Calu3 (cell line): ENCODE measurements around the gene RASSF9. TPM values are rescaled to one million over a fixed set of nuclear protein-coding genes. Genes with fewer than 3 reads are reported as not detected.

Experiments
- BruUV-seq: library from RNA; stranded (reverse); fragments of 400-500 nt; replicated peaks from 2 replicates; lab custom pipeline; 2021; lab: Mats Ljungman, UMichigan
- CTCF ChIA-PET: fragments of 300-600 bp; sonication (Branson Sonifier 250); formaldehyde crosslinking; loops from one replicate; lab custom pipeline; 2022; ENCODE audit warnings: antibody characterized with exemption; lab: Charles Lee
- DNase-seq: peaks from one replicate; pipeline ENCODE4 v3.0.0; 2022
- H3K27ac Mint-ChIP-seq: one replicate; pipeline ENCODE4 v1.8.0; 2022; ENCODE audit warnings: mixed read lengths; ENCODE audit not compliant: unreplicated experiment
- H3K27me3 Mint-ChIP-seq: one replicate; pipeline ENCODE4 v1.8.0; 2022; ENCODE audit warnings: mixed read lengths; ENCODE audit not compliant: unreplicated experiment
- H3K36me3 Mint-ChIP-seq: one replicate; pipeline ENCODE4 v1.8.0; 2022; ENCODE audit warnings: mild to moderate bottlenecking, moderate library complexity, mixed read lengths; ENCODE audit not compliant: insufficient read depth, unreplicated experiment
- H3K4me1 Mint-ChIP-seq: one replicate; pipeline ENCODE4 v1.8.0; 2022; ENCODE audit warnings: mild to moderate bottlenecking, low read depth, mixed read lengths; ENCODE audit not compliant: unreplicated experiment
- H3K4me3 Mint-ChIP-seq: one replicate; pipeline ENCODE4 v1.8.0; 2022; ENCODE audit warnings: mild to moderate bottlenecking, low read depth, moderate library complexity, mixed read lengths; ENCODE audit not compliant: unreplicated experiment
- H3K9me3 Mint-ChIP-seq: one replicate; pipeline ENCODE4 v1.8.0; 2022; ENCODE audit warnings: low read depth, mixed read lengths; ENCODE audit not compliant: unreplicated experiment
- CTCF ChIP-seq: fragments of 200-600 bp; IDR thresholded peaks from one replicate; pipeline ENCODE4 v1.8.0; 2022; ENCODE audit warnings: antibody characterized with exemption; ENCODE audit not compliant: unreplicated experiment
- intact Hi-C: fragments of 100-400 bp; cut with micrococcal nuclease; formaldehyde crosslinking; loops from one replicate; pipeline ENCODE4 v1.10.0; 2022; ENCODE audit not compliant: unreplicated experiment
- total RNA-seq: library from RNA; stranded (reverse); gene quantifications from 2 replicates; pipeline ENCODE4 v1.2.3, GENCODE V29; 2022

The RASSF9 gene
- total RNA-seq, 1 experiment from 2014 or later, result 3.3 TPM

- peaks cover 22% of the 10 kb centered on the region for H3K36me3 Mint-ChIP-seq
- no peaks in the 10 kb centered on the region for H3K27me3 Mint-ChIP-seq
- CTCF ChIA-PET, result no interaction called here
- no peak overlapping the region for H3K27ac Mint-ChIP-seq
- H3K4me3 Mint-ChIP-seq, result peak overlapping the region; percentile 34
- TF ChIP-seq CTCF, result no peak
- intact Hi-C loops, result no loop called here
- H3K9me3 Mint-ChIP-seq, result no peaks in the 10 kb centered on the region
- no TSS peak for BruUV-seq
- H3K4me1 Mint-ChIP-seq, result peaks cover 30% of the 10 kb centered on the region
- no peak for DNase-seq
Measured at GRCh38 chr12:85834378-85834777, 1.8 kb downstream of the RASSF9 start.

- intact Hi-C loops, result no loop called here
Measured at GRCh38 chr12:85833579-85833978, 2.6 kb downstream of the RASSF9 start.

GRCh38 chr12:85831327-85831990 is 4.8 kb downstream of the RASSF9 start:
- intact Hi-C loops, result no loop called here
- peaks cover 37% of the 10 kb centered on the region for H3K4me1 Mint-ChIP-seq
- H3K36me3 Mint-ChIP-seq, result peaks cover 15% of the 10 kb centered on the region
- no peak for DNase-seq
- CTCF ChIA-PET, result no interaction called here
- no peak overlapping the region for H3K27ac Mint-ChIP-seq
- no TSS peak for BruUV-seq
- no peak for TF ChIP-seq CTCF
- no peak overlapping the region for H3K4me3 Mint-ChIP-seq
- H3K27me3 Mint-ChIP-seq, result no peaks in the 10 kb centered on the region
- no peaks in the 10 kb centered on the region for H3K9me3 Mint-ChIP-seq

More at GRCh38 chr12:85833579-85833978, 2.6 kb downstream of the RASSF9 start:
- no peak for TF ChIP-seq CTCF
- BruUV-seq, result no TSS peak
- no peak for DNase-seq
- Mint-ChIP-seq H3K4me3 (no peak overlapping the region), H3K36me3 (peaks cover 22% of the 10 kb centered on the region), H3K9me3 (no peaks in the 10 kb centered on the region), H3K27me3 (no peaks in the 10 kb centered on the region), H3K27ac (no peak overlapping the region), H3K4me1 (peaks cover 33% of the 10 kb centered on the region)
- CTCF ChIA-PET, result no interaction called here

- Mint-ChIP-seq H3K36me3 (peaks cover 5% of the 10 kb centered on the region), H3K27me3 (no peaks in the 10 kb centered on the region), H3K4me1 (peaks cover 48% of the 10 kb centered on the region), H3K9me3 (no peaks in the 10 kb centered on the region), H3K27ac (no peak overlapping the region), H3K4me3 (no peak overlapping the region)
- intact Hi-C loops, result no loop called here
- BruUV-seq, result no TSS peak
- DNase-seq, result no peak
- no peak for TF ChIP-seq CTCF
- CTCF ChIA-PET, result no interaction called here
Measured at GRCh38 chr12:85829391-85829790, 6.8 kb downstream of the RASSF9 start.
